Melanocyte of skin (primary cell): ENCODE results near the gene NHLH1. TPM values are rescaled to one million over a fixed set of nuclear protein-coding genes. Genes with fewer than 3 reads are reported as not detected.

Experiments used
- small RNA-seq, 2 donors: library from RNA; depleted of rRNA; stranded (forward); fragments of <200 nt; gene quantifications; one replicate each; pipeline ENCODE3, GENCODE V24; 2012
- total RNA-seq, 2 donors: library from RNA; depleted of rRNA; stranded (reverse); fragments of >200 nt; gene quantifications; 2 replicates each; pipeline ENCODE4 v1.2.3, GENCODE V29; 2012

The NHLH1 gene
- under 1 TPM; under 0.01 TPM for total RNA-seq

GRCh38 chr1:160366731-160367515 is at the start of gene NHLH1:
NHLH1 (plus strand) TSS chr1:160367071; CDS start chr1:160370732, 3,661 bp downstream.

GRCh38 chr1:160342953-160343869 is 23.7 kb upstream of the NHLH1 start, which contains the start of the genes COPA and NCSTN:
COPA (minus strand) TSS chr1:160343250; CDS start chr1:160343170, 80 bp downstream.
NCSTN (plus strand) TSS chr1:160343383; CDS start chr1:160343397, 14 bp downstream.

GRCh38 chr1:160400223-160400645 is 33.4 kb downstream of the NHLH1 start, which contains the start of gene VANGL2:
VANGL2 (plus strand) TSS chr1:160400564; CDS start chr1:160415838, 15,274 bp downstream.

Small RNA genes lying within 50 kb of the gene (small RNA-seq; reads per million reads assigned to genes)
- gene RF00019: 0 reads per million in 2 donors
- 0 reads per million in 2 donors for gene RNU4-42P

Other genes with a start within 250 kb of the NHLH1 start
- gene ATP1A4, start 215.5 kb upstream of the NHLH1 start, total RNA-seq: under 1 TPM in 1 of 2 donors, not detected in 1; under 0.01 TPM
- gene CASQ1, start 176.5 kb upstream of the NHLH1 start, total RNA-seq: not detected
- gene PEA15, start 161.7 kb upstream of the NHLH1 start, total RNA-seq: 10 to 100 TPM; 60.6 to 79.9 TPM
- 10 to 100 TPM; 59.3 to 75.0 TPM for gene DCAF8, start 104.5 kb upstream of the NHLH1 start, total RNA-seq
- gene PEX19, start 81.9 kb upstream of the NHLH1 start, total RNA-seq: 10 to 100 TPM; 46.0 to 61.9 TPM
- gene COPA, start 23.8 kb upstream of the NHLH1 start, total RNA-seq: 100 to 1,000 TPM; 133 to 194 TPM
- 100 to 1,000 TPM; 110 to 132 TPM for gene NCSTN, start 23.7 kb upstream of the NHLH1 start, total RNA-seq
- gene VANGL2, start 33.5 kb downstream of the NHLH1 start, total RNA-seq: 1 to 10 TPM; 4.7 to 4.8 TPM
- gene SLAMF6, start 156.2 kb downstream of the NHLH1 start, total RNA-seq: not detected
- not detected for gene CD84, start 212.4 kb downstream of the NHLH1 start, total RNA-seq